GM18858 (cell line): ENCODE measurements around the gene LCNL1.
"Not testable (repeated sequence)": the region's sequence is repeated elsewhere in the genome, so short reads cannot be mapped to it uniquely, and the experiment has no call there.

Source experiments
- ATAC-seq: cut with Tn5 transposase; IDR thresholded peaks from one replicate; pipeline ENCODE4 v1.9.1; 2021; ENCODE audit not compliant: unreplicated experiment

Gene LCNL1

GRCh38 chr9:136991993-136992818, 9.4 kb downstream of the LCNL1 start, which contains the start of gene PAXX:
TSS of gene PAXX (plus strand) at chr9:136992422. CDS start at chr9:136992444, 22 bp downstream.
- peak; percentile 39 for ATAC-seq

GRCh38 chr9:136992819-136993369, 10.1 kb downstream of the LCNL1 start:
- ATAC-seq: no peak

DNA sequence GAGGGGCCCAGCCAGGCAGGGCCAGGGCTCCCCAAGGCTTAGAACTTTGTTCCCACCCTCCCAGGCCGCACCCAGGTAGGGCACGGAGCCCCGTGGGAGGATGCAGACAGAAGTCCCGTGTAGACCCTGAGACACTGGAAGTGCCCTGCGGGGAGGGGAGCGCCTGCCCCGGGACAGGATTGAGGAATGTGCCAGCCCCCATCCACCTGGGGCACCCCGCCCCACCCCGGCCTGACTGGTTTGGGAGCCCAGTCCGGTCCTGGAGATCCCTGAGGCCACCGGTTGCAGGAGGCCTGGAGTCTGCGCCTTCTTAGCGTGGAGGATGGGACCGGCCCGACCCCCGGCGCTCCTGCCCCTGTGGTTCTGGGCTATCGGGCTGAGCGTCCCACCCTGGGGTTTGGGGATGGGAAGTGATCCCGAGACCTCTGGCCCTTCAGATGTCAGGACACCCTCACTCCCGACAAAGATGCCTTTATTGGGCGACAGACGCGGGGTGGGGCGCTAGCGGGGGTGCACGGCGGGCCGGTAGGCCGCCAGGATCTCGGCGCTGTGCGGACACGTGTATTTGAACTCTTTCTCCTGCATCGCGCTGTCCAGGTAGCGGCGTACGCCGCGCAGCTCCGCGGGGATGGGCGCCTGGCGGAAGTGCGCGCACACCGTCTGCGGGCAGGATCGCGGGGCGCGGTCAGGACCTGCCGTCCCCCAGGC, 11.5 kb downstream of the LCNL1 start:
- ATAC-seq: no peak

- ATAC-seq: no peak
Observed at GRCh38 chr9:136994888-136995230, 12.1 kb downstream of the LCNL1 start.

DNA sequence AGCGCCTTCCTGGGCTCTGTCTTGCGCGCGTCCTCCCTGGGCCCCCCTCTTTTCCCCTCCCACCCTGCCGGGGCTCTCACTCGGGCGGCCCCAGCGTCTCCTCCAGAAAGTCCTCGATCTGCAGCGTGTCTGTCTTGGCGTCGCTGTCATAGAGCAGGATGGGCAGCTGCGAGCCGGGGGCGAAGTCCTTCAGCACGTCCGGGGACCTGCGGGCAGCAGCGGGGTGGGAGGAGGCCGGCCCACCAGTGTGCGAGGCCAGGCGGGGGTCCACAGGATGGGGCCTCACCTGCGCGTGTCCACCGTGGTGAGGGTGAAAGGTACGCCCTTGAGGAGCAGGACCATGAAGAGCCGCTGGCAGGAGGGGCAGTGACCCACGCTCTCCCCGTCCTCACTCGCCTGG, 12.6 kb downstream of the LCNL1 start:
- no peak for ATAC-seq

- ATAC-seq: no peak
Observed at GRCh38 chr9:136995772-136996311, 13.0 kb downstream of the LCNL1 start.

DNA sequence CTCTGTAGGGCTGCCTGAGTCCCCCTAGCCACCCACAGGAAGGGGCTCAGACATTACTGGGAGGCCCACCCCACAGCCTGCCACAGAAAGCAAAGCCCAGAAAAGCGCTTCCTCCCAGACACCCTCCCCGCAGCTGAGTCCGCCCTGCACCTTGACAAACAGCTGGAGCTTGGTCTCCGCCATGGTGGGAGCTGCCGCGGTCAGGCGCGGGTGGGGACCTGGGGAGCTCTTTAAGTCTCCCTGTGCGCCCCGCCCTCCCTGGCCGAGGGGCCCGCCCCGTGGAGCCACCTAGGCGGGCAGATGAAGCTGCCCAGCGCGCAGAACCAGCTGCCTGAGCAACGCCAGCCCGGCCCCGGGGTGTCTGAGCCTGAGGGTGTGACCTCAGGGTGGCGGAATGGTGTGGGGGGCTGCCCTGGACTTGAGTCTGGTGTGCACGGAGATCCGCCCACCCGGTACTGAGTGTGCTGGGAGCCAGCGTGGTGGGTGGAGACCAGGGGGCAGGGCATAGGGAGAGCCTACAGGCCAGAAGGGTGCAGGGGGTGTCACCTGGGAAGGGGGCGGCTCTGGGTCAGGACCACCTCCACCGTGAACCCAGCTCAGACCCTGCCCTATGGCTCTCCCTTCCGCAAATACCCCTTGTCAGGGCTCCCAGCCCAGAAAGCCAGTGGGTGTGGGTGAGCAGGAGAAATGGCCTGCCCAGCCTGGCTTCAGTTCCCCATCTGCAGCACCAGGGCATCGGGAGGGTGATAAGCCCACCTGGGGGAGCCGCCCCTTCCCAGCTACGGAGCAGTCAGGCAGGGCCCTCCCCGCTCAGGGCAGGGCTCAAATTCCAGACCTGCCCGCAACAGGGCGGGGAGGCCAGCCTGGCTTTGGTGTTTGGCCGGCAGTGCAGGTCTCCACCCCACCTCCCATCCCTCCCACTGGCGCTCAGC, 13.8 kb downstream of the LCNL1 start, which contains the start of gene CLIC3:
TSS of gene CLIC3 (minus strand) at position 208 of the 932 bp plus-strand sequence. CDS start at position 183, 25 bp downstream.
- ATAC-seq: no peak

DNA sequence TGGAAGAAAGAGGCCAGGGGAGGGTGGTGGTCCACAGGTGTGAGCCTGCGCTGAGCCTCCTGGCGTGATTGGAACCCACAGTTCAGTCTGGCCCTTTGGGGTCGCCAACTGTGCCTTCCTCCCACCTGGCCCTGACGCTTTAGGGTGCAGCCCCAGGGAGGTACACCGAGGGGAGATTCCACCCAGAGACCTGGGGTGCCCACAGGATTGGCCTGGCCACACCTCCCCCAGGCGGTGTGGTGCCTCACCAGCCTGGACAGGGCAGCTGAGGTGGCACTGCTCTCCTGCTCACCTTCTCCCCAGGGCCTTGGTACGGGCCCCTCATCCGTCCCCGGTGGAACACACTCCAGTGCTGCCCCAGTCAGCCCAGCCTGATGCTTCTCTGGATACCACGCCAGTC, 14.6 kb downstream of the LCNL1 start:
- no peak for ATAC-seq

- no peak for ATAC-seq
Observed at GRCh38 chr9:136997830-136998234, 15.0 kb downstream of the LCNL1 start.

DNA sequence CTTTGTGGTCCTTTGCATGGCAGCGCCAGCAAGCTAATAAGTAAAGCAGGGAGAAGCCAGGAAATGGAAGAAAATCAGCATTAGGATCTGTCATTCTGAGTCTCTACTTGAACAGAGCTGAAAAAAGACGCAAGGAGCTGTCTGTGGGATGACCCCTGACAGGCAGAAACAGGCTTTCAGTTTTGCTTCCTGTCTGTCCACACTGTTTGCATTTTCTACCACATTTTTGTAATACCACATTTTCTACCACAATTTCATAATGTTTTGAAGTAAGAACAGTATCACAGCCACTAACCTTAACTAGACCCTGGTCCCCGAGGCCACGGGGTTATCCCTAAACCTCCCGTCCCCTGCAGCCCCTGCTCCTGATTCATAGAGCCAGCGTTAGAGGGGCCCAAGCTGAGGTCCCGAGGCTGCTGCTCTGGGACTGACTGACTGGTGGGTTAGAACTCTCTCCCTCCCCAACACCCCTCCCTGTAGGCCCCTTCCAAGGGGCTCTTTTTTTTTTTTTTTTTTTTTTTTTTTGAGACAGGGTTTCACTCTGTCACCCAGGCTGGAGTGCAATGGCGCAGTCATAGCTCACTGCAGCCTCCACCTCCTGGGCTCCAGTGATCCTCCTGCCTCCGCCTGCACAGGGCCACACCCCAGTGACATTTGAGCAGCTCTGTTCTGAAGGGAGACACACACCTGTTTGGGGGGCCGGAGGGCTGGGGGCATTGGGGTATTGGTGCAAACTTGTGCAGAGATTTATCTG, 17.6 kb downstream of the LCNL1 start:
- peak; percentile 71 for ATAC-seq

- no peak for ATAC-seq
Observed at GRCh38 chr9:137001857-137002645, 19.3 kb downstream of the LCNL1 start.

DNA sequence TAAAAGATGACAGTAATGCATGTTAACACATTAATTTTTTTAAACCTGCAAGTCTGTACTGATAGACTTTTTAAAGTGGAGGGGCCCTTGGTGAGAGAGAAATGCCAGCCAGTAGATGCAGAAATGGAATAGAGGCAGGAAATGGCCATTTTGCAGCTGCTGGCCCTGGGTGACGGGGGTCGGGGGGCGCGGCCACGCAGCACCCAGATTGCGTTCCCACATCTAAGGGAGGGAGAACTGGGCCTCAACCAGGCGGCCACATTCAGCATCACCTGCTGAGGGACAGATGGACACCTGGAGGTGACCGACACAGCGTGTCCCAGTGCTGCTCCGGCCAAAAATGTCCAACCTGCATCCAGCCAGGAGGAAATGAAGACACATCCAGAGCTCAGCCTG, 19.9 kb downstream of the LCNL1 start:
- no peak for ATAC-seq

GRCh38 chr9:137004285-137004684, 21.5 kb downstream of the LCNL1 start:
- ATAC-seq: not testable (repeated sequence)

DNA sequence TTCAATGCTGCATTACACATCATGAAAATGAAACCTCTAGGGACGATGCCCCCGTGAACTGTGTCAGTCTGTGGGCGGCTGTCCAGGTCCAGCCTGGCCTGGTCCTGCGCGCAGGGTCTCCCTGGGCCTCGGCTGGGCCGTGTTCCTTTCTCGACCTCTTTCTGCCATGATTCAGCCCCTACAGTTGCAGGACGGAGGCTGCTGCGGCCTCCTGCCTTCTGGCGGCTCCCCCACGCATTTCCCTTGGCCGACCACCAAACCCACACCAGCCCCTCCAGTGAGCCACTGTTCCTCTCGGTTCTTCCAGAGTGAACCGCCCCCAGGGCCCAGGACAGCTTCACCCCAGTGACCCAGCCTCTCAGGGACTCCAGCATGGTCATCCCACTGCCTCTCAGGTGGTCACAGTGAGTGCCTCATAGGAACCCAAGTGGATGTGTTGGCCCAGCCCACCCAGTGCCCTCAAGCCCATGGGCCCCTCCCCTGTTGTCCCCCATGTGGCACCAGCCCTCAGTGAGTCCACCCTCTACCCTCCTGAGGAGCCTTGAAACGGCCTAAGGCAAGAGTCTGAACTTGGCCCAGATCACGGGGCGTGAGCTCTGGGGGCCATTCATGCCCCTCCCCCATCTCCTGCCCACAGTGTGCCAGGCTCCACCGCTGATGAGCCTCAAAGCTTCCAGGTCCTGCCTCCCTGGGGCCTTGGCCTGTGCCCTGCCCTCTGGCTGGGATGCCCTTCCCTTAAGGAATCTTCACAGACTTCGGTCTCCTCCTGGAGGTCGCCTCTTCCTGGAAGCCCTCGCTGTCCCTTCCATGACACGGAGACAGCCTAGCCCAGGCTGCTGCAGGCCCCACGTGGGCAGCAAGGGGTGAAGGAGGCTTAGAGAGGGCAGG, 23.6 kb downstream of the LCNL1 start:
- ATAC-seq: no peak

- ATAC-seq: no peak
Observed at GRCh38 chr9:137007108-137007815, 24.5 kb downstream of the LCNL1 start.

DNA sequence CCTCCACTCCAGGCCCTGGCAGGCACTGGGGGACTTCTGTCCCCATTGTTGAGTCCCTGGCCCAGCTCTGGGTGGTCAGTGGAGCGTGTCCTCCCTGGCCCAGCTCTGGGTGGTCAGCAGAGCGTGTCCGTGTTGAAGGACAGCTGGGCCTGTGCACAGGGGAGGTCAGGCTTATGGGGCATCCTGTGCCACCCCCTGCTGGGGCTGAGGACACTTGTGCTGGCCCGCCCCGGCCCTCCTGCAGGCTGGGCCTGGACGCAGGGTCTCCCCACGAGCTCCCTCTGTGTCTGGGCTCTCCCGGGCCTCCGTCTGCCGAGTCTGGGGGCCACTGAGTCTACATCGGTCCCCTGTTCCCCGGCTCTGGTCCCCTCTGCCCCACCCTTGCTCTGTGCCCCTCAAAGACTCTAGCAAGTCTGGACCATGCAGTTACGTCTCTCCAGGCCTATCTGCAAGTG, 25.1 kb downstream of the LCNL1 start:
- no peak for ATAC-seq

- no peak for ATAC-seq
Observed at GRCh38 chr9:137008312-137008711, 25.5 kb downstream of the LCNL1 start.
